ENCODE data around the gene PGBD1. TPM values are rescaled to one million over a fixed set of nuclear protein-coding genes. Genes with fewer than 3 reads are reported as not detected.

The PGBD1 gene
- total and polyA plus RNA-seq, 2 of the 13 experiments (the other 11 are each of a cell fraction or from before 2014, with no cell fraction given), result 3.6 to 6.9 TPM

- TF ChIP-seq SMYD3 (CRISPR knock-in tag; IDR thresholded peaks at IDR 0.05), result peak; percentile 64; the same call in 1 of the 2 replicates
- TF ChIP-seq KLF15 (CRISPR knock-in tag; IDR thresholded peaks at IDR 0.05; ENCODE audit: borderline replicate concordance), result peak; percentile 17; the same call in 1 of the 2 replicates
- TF ChIP-seq POGK (CRISPR knock-in tag; conservative IDR thresholded peaks at IDR 0.05), result peak; percentile 76
- peak; percentile 97 for TF ChIP-seq GABPA (IDR thresholded peaks at IDR 0.05; ENCODE audit: low read depth, low read length)
- peak; percentile 99 for TF ChIP-seq GABPA (CRISPR knock-in tag; IDR thresholded peaks at IDR 0.05; ENCODE audit: low read depth)
- peak; percentile 94 for TF ChIP-seq HDAC2 (CRISPR knock-in tag; IDR thresholded peaks at IDR 0.05)
- TF ChIP-seq MIXL1 (CRISPR knock-in tag; IDR thresholded peaks at IDR 0.05), result peak; percentile 92
- no peak for TF ChIP-seq CSRNP1 (CRISPR knock-in tag; IDR thresholded peaks at IDR 0.05)
- peak; percentile 84; the same call in 1 of the 2 replicates for TF ChIP-seq ZBTB25 (CRISPR knock-in tag; IDR thresholded peaks at IDR 0.05)
- TF ChIP-seq MAF1 (CRISPR knock-in tag; IDR thresholded peaks at IDR 0.05; ENCODE audit: borderline replicate concordance), result peak; percentile 59; the same call in 1 of the 2 replicates
- no peak for TF ChIP-seq ZNF33B (CRISPR knock-in tag; IDR thresholded peaks at IDR 0.05)
- no peak for TF ChIP-seq SOX13 (IDR thresholded peaks at IDR 0.05)
- peak in 1 of 2 experiments; percentile 63; a peak in 2 of 4 replicates for TF ChIP-seq SOX13 (CRISPR knock-in tag; conservative IDR thresholded peaks at IDR 0.05 in 1 of 2, IDR thresholded peaks at IDR 0.05 in 1 of 2)
- TF ChIP-seq NFYC (CRISPR knock-in tag; IDR thresholded peaks at IDR 0.05), result peak; percentile 38; the same call in 1 of the 2 replicates
- TF ChIP-seq MTF1 (CRISPR knock-in tag; IDR thresholded peaks at IDR 0.05), result no peak
- TF ChIP-seq RFX1 (IDR thresholded peaks at IDR 0.05), result no peak
- TF ChIP-seq HBP1 (CRISPR knock-in tag; IDR thresholded peaks at IDR 0.05; ENCODE audit: low read depth), result peak; percentile 96
- peak; percentile 87 for TF ChIP-seq KDM4B (CRISPR knock-in tag; IDR thresholded peaks at IDR 0.05)
- peak; percentile 68 for TF ChIP-seq NCOA2 (CRISPR knock-in tag; IDR thresholded peaks at IDR 0.05)
- 0 out of 2 replicates have a peak, but pooled peaks have one; percentile 40 for TF ChIP-seq KLF6 (CRISPR knock-in tag; IDR thresholded peaks at IDR 0.05)
- peak; percentile 88 for TF ChIP-seq ELF3 (CRISPR knock-in tag; IDR thresholded peaks at IDR 0.05)
- TF ChIP-seq DR1 (CRISPR knock-in tag; IDR thresholded peaks at IDR 0.05), result no peak
- peak; percentile 42 to 74; a peak in 3 of 4 replicates for TF ChIP-seq POLR2A (IDR thresholded peaks at IDR 0.05; ENCODE audit: insufficient read depth in 1 of 2, low read depth in 2 of 2, low read length in 2 of 2)
- peak; percentile 29; the same call in 1 of the 2 replicates for TF ChIP-seq ZNF558 (CRISPR knock-in tag; IDR thresholded peaks at IDR 0.05; ENCODE audit: borderline replicate concordance)
Measured at GRCh38 chr6:28252009-28252975, 29.1 kb upstream of the PGBD1 start, which contains the start of gene ZKSCAN4 (continued).

Measured in HepG2 (cell line).